Heart left ventricle (tissue), 16 donors: Measurements from ENCODE around the gene VPS26C. TPM values are rescaled to one million over a fixed set of nuclear protein-coding genes. Genes with fewer than 3 reads are reported as not detected.

ENCODE experiments used
- ATAC-seq, 4 donors: fragments of 200-7000 bp; cut with Tn5 transposase; one replicate each; pipeline ENCODE4 v1.9.1; 2020 to 2022; ENCODE audit warnings: moderate library complexity in 4 of 4, mild to moderate bottlenecking in 3 of 4, moderate number of reproducible peaks in 1 of 4
- DNase-seq, 5 donors: peaks; one replicate each; pipeline ENCODE4 v3.0.0-alpha.2; 2020
- H3K27ac ChIP-seq, 12 donors: fragments of 200-600 bp; sonication (generic) in 4 of 12; one replicate each; pipeline versions ENCODE4 v1.5.0 to v1.8.0; 2016 to 2022; ENCODE audit warnings: mild to moderate bottlenecking in 2 of 12
- H3K27me3 ChIP-seq, 9 donors: fragments of 200-600 bp; sonication (generic) in 2 of 9; one replicate each; pipeline versions ENCODE4 v1.5.1 to v1.8.0; 2016 to 2022; ENCODE audit warnings: mild to moderate bottlenecking in 3 of 9
- H3K36me3 ChIP-seq, 9 donors: fragments of 200-600 bp; sonication (generic) in 2 of 9; one replicate each; pipeline versions ENCODE4 v1.5.0 to v1.8.0; 2018 to 2022; ENCODE audit warnings: mild to moderate bottlenecking in 2 of 9
- H3K4me1 ChIP-seq, 12 donors: fragments of 200-600 bp; sonication (generic) in 4 of 12; one replicate each; pipeline versions ENCODE4 v1.5.0 to v1.8.0; 2016 to 2022; ENCODE audit warnings: mild to moderate bottlenecking in 3 of 12
- H3K4me3 ChIP-seq, 12 donors: fragments of 200-600 bp; sonication (generic) in 4 of 12; one replicate each; pipeline versions ENCODE4 v1.5.0 to v1.8.0; 2017 to 2022; ENCODE audit warnings: mild to moderate bottlenecking in 9 of 12, moderate library complexity in 4 of 12
- H3K9me3 ChIP-seq, 12 donors: fragments of 200-600 bp; sonication (generic) in 4 of 12; one replicate each; pipeline versions ENCODE4 v1.5.0 to v1.8.0; 2016 to 2022; ENCODE audit warnings: mild to moderate bottlenecking in 1 of 12
- POLR2A ChIP-seq, 2 donors: fragments of 450-650 bp; IDR thresholded peaks; one replicate each; pipeline ENCODE4 v1.6.1; 2017; ENCODE audit warnings: antibody characterized with exemption in 2 of 2, mild to moderate bottlenecking in 2 of 2, moderate library complexity in 2 of 2
- WGBS, 4 donors: extraction: QIAGEN DNeasy Blood & Tissue Kit in 2 of 4; methylation state at CpG; one replicate each; pipeline versions ENCODE4 v1.1.5 to v1.1.7; 2013 to 2018; 5-methylcytosine and 5-hydroxymethylcytosine counted together
- intact Hi-C, 10 donors: fragments of 100-400 bp; cut with DNase I; formaldehyde crosslinking; loops; one replicate each; pipeline versions ENCODE4 v1.11.1 to v1.14.2; 2022
- polyA plus RNA-seq, 2 donors: library from polyadenylated mRNA; stranded (reverse); fragments of 200-250 nt; gene quantifications; one replicate each; pipeline ENCODE4 v1.2.3, GENCODE V29; 2013
- total RNA-seq, 9 donors: library from RNA; depleted of rRNA in 2 of 9; stranded (reverse); fragments of >200 nt in 2 of 9; fragmentation: NEBNext Ultra II Directional in 3 of 9; extraction: Animal tissue kit (Norgen Biotek cat#: 25700) in 3 of 9; gene quantifications; one replicate each; pipeline versions ENCODE4 v1.1.0 to v1.2.4, GENCODE V29; 2016 to 2023
- TF ChIP-seq, protein P1 (sequence below), 12 donors: fragments of 200-600 bp; sonication (generic) in 4 of 12; IDR thresholded peaks; one replicate each; pipeline versions ENCODE4 v1.5.0 to v1.8.0; 2018 to 2022; ENCODE audit warnings: antibody characterized with exemption in 12 of 12, mild to moderate bottlenecking in 5 of 12
- donor health status: ischemic (EF 13 %, LVEDD 7.1; RV severe dilation, severe dysfunction).
- donor health status: healthy with polysubstance abuse.
- donor health status: DM: no; HTN: yes; CAD: no.
- donor health status: DM: no; HTN: no; CAD: no.
- donor health status: ischemic (EF 25% LVEDD 6.9; RV normal size, moderate dysfunction).
- donor health status: ischemic (EF 25% LVEDD 5.7; RV mildly dilated, moderate dysfunction).
- donor health status: healthy.
- donor health status: DM: yes; HTN: yes; CAD: no.
- donor health status: ischemic (EF 35%, LVEDD 5.7; RV mildly dilated, moderate dysfunction).
- donor health status: nonischemic (EF 11% LVEDD 7.7; RV severe dilation, severe dysfunction).
- donor health status: DM: yes; HTN: yes; CAD: no.
- donor health status: PGD.
- donor health status: ischemic (EF 29% LVEDD 5.4; RV normal size, mild dysfunction).
- donor health status: nonischemic (EF 23%, LVEDD 6.1; RV moderate dilation, normal function).

VPS26C gene
- total and polyA plus RNA-seq, 11 donors, result 18.1 to 88.6 (median 53.5) TPM

- peaks cover 0 to 64% (median 57%) of the 10 kb centered on the region in 9 donors for H3K36me3 ChIP-seq
- H3K4me1 ChIP-seq, result peaks cover 0 to 15% (median 8%) of the 10 kb centered on the region in 12 donors
- no peaks in the 10 kb centered on the region for H3K9me3 ChIP-seq
- H3K27me3 ChIP-seq, result no peaks in the 10 kb centered on the region
- TF ChIP-seq, protein P1, sequence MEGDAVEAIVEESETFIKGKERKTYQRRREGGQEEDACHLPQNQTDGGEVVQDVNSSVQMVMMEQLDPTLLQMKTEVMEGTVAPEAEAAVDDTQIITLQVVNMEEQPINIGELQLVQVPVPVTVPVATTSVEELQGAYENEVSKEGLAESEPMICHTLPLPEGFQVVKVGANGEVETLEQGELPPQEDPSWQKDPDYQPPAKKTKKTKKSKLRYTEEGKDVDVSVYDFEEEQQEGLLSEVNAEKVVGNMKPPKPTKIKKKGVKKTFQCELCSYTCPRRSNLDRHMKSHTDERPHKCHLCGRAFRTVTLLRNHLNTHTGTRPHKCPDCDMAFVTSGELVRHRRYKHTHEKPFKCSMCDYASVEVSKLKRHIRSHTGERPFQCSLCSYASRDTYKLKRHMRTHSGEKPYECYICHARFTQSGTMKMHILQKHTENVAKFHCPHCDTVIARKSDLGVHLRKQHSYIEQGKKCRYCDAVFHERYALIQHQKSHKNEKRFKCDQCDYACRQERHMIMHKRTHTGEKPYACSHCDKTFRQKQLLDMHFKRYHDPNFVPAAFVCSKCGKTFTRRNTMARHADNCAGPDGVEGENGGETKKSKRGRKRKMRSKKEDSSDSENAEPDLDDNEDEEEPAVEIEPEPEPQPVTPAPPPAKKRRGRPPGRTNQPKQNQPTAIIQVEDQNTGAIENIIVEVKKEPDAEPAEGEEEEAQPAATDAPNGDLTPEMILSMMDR (IDR thresholded peaks at IDR 0.05), result no peak
- no peak for TF ChIP-seq POLR2A (IDR thresholded peaks at IDR 0.05)
- intact Hi-C loops, result loop anchor here in 2 of 10 donors (10.0 kb wide), 2 partner anchors 362 to 812 kb away; no protein-coding TSS in a partner anchor
- H3K27ac ChIP-seq, result no peak overlapping the region
- no peak for DNase-seq
- H3K4me3 ChIP-seq, result no peak overlapping the region
- WGBS, 4 donors, result 86 to 89% (median 88%) methylated on average over 14 of the region's 14 CpGs
- ATAC-seq, result no peak
Observed at GRCh38 chr21:37202221-37203110, 64.7 kb downstream of the VPS26C start.

DNA sequence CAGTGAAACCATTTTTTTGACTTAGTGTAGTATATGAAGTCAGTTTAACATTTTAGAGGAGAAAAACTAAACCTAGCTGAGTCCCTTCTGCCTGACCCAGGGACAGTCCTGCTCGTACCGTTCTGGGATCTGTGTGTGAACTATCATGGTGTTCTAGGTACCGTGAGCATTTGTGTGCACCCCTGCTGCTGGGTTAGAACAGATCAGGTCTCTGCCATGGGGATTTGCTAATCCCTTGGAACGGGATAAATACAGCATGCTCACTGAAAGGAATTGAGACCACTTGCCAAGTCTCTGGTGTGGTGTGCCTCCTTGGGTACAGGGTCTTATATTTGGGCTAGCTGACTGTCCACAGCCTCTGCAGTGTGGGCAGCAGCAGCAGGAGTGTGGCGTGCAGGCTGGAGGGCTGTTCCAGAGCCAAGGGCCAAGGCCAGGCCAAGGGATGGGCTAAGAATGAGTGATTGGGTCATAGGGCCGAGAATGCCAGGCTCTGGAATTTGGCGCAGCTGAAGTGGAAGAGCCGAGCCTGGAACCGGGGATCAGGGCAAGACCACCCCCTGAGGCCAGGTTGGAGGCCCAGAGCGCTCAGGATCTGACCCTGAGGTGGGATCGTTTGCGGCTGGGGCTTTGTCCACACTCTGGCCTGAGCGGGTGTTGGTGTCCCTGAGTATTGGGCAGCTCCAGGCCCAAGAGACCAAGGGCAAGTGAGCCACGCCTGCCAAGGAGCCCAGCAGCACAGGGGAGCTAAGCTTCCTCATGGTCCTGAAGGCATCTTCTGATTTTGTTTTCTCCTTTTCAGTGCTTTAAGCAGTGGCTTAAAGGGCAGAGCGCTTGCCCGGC, 66.3 kb downstream of the VPS26C start:
- Histone ChIP-seq H3K27me3 (no peaks in the 10 kb centered on the region), H3K4me3 (no peak overlapping the region), H3K27ac (no peak overlapping the region), H3K36me3 (peaks cover 0 to 80% (median 67%) of the 10 kb centered on the region in 9 donors), H3K4me1 (peaks cover 0 to 3% (median 0%) of the 10 kb centered on the region in 12 donors), H3K9me3 (no peaks in the 10 kb centered on the region)
- intact Hi-C loops, result loop anchor here in 2 of 10 donors (10.0 kb wide), 2 partner anchors 364 to 814 kb away; no protein-coding TSS in a partner anchor
- TF ChIP-seq, protein P1 (IDR thresholded peaks at IDR 0.05), result no peak
- TF ChIP-seq POLR2A (IDR thresholded peaks at IDR 0.05), result no peak
- ATAC-seq, result peak in 2 of 4 donors; percentile 21 to 30
- WGBS, 4 donors, result 91 to 97% (median 94%) methylated on average over 16 of the region's 16 CpGs
- DNase-seq, result no peak

- DNase-seq (no peak), ATAC-seq (no peak)
- Histone ChIP-seq H3K4me3 (no peak overlapping the region), H3K36me3 (peaks cover 0 to 94% (median 80%) of the 10 kb centered on the region in 9 donors), H3K27me3 (no peaks in the 10 kb centered on the region), H3K27ac (no peak overlapping the region), H3K4me1 (peaks cover 0 to 7% (median 0%) of the 10 kb centered on the region in 12 donors), H3K9me3 (no peaks in the 10 kb centered on the region)
- WGBS, 4 donors, result 87 to 92% (median 89%) methylated on average over 11 of the region's 11 CpGs
- TF ChIP-seq POLR2A (IDR thresholded peaks at IDR 0.05), result no peak
- TF ChIP-seq, protein P1 (IDR thresholded peaks at IDR 0.05), result no peak
- intact Hi-C loops, result no loop called here
Observed at GRCh38 chr21:37199057-37199924, 67.8 kb downstream of the VPS26C start.
